Heart left ventricle (tissue), 13 donors: ENCODE measurements around the gene TEFM.

Experiments
- POLR2A ChIP-seq, 2 donors: fragments of 450-650 bp; IDR thresholded peaks; one replicate each; pipeline ENCODE4 v1.6.1; 2017; ENCODE audit warnings: antibody characterized with exemption in 2 of 2, mild to moderate bottlenecking in 2 of 2, moderate library complexity in 2 of 2
- TF ChIP-seq, protein P1 (sequence below), 12 donors: fragments of 200-600 bp; sonication (generic) in 4 of 12; IDR thresholded peaks; one replicate each; pipeline versions ENCODE4 v1.5.0 to v1.8.0; 2018 to 2022; ENCODE audit warnings: antibody characterized with exemption in 12 of 12, mild to moderate bottlenecking in 5 of 12
- donor health status: ischemic (EF 13 %, LVEDD 7.1; RV severe dilation, severe dysfunction).
- donor health status: DM: no; HTN: yes; CAD: no.
- donor health status: DM: no; HTN: no; CAD: no.
- donor health status: ischemic (EF 25% LVEDD 6.9; RV normal size, moderate dysfunction).
- donor health status: ischemic (EF 25% LVEDD 5.7; RV mildly dilated, moderate dysfunction).
- donor health status: ischemic (EF 35%, LVEDD 5.7; RV mildly dilated, moderate dysfunction).
- donor health status: nonischemic (EF 11% LVEDD 7.7; RV severe dilation, severe dysfunction).
- donor health status: DM: yes; HTN: yes; CAD: no.
- donor health status: PGD.
- donor health status: ischemic (EF 29% LVEDD 5.4; RV normal size, mild dysfunction).
- donor health status: nonischemic (EF 23%, LVEDD 6.1; RV moderate dilation, normal function).

DNA sequence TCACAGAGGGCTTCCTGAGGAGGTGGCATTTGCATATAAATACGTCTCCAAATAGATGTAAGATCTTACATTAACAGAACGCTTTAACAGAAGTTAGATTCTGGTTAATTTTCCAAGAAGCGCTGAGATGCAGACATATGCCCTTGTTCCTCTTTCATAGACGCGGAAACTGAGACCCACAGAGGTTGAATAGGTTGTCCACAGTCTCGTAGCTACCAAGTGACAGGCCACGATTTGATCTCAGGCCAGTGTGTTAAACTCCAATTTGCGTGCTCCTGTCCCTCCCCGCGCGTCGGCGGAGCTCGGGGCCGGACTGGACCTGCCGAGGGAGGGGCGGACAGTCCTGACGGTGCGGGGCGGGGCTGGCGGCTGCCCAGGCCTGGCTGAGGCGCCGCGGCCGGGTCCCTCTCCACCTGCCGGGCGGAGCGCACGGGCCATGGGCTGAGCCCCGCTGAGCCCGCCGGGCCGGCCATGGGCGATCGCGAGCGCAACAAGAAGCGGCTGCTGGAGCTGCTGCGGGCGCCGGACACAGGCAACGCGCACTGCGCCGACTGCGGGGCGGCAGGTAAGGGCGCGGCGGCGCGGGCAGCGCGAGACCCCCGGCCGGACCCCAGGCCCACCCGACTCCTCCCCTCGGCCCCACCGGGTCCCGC is 15.6 kb upstream of the TEFM start, which contains the start of gene ADAP2:
- TF ChIP-seq, protein P1, sequence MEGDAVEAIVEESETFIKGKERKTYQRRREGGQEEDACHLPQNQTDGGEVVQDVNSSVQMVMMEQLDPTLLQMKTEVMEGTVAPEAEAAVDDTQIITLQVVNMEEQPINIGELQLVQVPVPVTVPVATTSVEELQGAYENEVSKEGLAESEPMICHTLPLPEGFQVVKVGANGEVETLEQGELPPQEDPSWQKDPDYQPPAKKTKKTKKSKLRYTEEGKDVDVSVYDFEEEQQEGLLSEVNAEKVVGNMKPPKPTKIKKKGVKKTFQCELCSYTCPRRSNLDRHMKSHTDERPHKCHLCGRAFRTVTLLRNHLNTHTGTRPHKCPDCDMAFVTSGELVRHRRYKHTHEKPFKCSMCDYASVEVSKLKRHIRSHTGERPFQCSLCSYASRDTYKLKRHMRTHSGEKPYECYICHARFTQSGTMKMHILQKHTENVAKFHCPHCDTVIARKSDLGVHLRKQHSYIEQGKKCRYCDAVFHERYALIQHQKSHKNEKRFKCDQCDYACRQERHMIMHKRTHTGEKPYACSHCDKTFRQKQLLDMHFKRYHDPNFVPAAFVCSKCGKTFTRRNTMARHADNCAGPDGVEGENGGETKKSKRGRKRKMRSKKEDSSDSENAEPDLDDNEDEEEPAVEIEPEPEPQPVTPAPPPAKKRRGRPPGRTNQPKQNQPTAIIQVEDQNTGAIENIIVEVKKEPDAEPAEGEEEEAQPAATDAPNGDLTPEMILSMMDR (IDR thresholded peaks at IDR 0.05) = no peak
- TF ChIP-seq POLR2A (IDR thresholded peaks at IDR 0.05) = peak in 1 of 2 donors; percentile 40
